K562 (cell line): ENCODE measurements around the gene ENPP6. TPM values are rescaled to one million over a fixed set of nuclear protein-coding genes. Genes with fewer than 3 reads are reported as not detected.

Source experiments
- ATAC-seq: fragments of 200-7000 bp; cut with Tn5 transposase; 3 replicates; pipeline ENCODE4 v1.9.1; 2020; ENCODE audit warnings: moderate library complexity
- BruUV-seq: library from RNA; stranded (reverse); fragments of 400-500 nt; replicated peaks from 2 replicates; lab custom pipeline; 2021; lab: Mats Ljungman, UMichigan
- CTCF ChIA-PET: fragments of 300-600 bp; formaldehyde crosslinking; extraction: SDS; loops from one replicate; lab custom pipeline; 2021; ENCODE audit warnings: low intra/inter-chr PET ratio; lab: Yijun Ruan, JAX
- POLR2A ChIA-PET: fragments of 300-600, 350-650 bp; sonication (Branson Sonifier 250); formaldehyde crosslinking; extraction: SDS; loops from one replicate; lab custom pipeline; 2021; ENCODE audit warnings: antibody characterized with exemption, inconsistent platforms; lab: Yijun Ruan, JAX
- DNase-seq, 4 experiments: peaks; one replicate each; pipeline versions ENCODE4 v3.0.0 to v3.0.0-alpha.2; 2011 to 2018; ENCODE audit warnings: low spot score in 3 of 4, mixed read lengths in 3 of 4; ENCODE audit errors: extremely low read depth in 1 of 4
- FAIRE-seq: peaks from 2 replicates; lab custom pipeline; 2011; peaks lifted over from hg19 to GRCh38; lab: Jason Lieb, UNC
- H2AFZ ChIP-seq: 2 replicates; pipeline ENCODE4 v1.6.0; 2011; ENCODE audit warnings: low read depth, low read length, control low read depth, inconsistent platforms
- H3K27ac ChIP-seq: fragments of 200-600 bp; 3 replicates; pipeline ENCODE4 v1.8.0; 2011; ENCODE audit warnings: low read depth, mild to moderate bottlenecking, control low read depth, inconsistent platforms, low read length, moderate library complexity, mixed read lengths; ENCODE audit errors: extremely low read depth
- H3K27me3 ChIP-seq, 2 experiments: fragments of 300-600 bp in 1 of 2; 2 replicates in 1 of 2; 3 replicates in 1 of 2; pipeline versions ENCODE4 v1.6.0 to v1.8.0; 2011; ENCODE audit warnings: inconsistent platforms in 2 of 2, low read length in 2 of 2, mild to moderate bottlenecking in 1 of 2, mixed read lengths in 1 of 2, moderate library complexity in 1 of 2; ENCODE audit not compliant: control insufficient read depth in 2 of 2, insufficient read depth in 2 of 2
- H3K36me3 ChIP-seq: fragments of 300-600 bp; 3 replicates; pipeline ENCODE4 v1.8.0; 2011; ENCODE audit warnings: mild to moderate bottlenecking, low read length, inconsistent platforms; ENCODE audit not compliant: control insufficient read depth, insufficient read depth
- H3K4me1 ChIP-seq, 2 experiments: fragments of 200-600 bp in 1 of 2; replicated peaks in 1 of 2; 2 replicates in 1 of 2; 3 replicates in 1 of 2; pipeline versions ENCODE4 v1.5.1 to v1.8.0; 2011; ENCODE audit warnings: inconsistent platforms in 2 of 2, low read length in 2 of 2, mild to moderate bottlenecking in 1 of 2, mixed read lengths in 1 of 2, moderate library complexity in 1 of 2; ENCODE audit not compliant: control insufficient read depth in 2 of 2, insufficient read depth in 2 of 2
- H3K4me2 ChIP-seq: 2 replicates; pipeline ENCODE4 v1.6.1; 2011; ENCODE audit warnings: low read length, control low read depth, inconsistent platforms, mixed read lengths; ENCODE audit not compliant: insufficient read depth
- H3K4me3 ChIP-seq: fragments of 200-600 bp; sonication (generic), shearing (Covaris generic); 2 replicates; pipeline ENCODE4 v1.5.1; 2016; ENCODE audit warnings: control low read depth, inconsistent platforms
- H3K79me2 ChIP-seq: fragments of 200-600 bp; 3 replicates; pipeline ENCODE4 v1.8.0; 2011; ENCODE audit warnings: low read length, inconsistent platforms; ENCODE audit not compliant: control insufficient read depth, insufficient read depth
- H3K9ac ChIP-seq, 2 experiments: 2 replicates each; pipeline versions ENCODE4 v1.6.0 to v1.6.1; 2011; ENCODE audit warnings: low read depth in 2 of 2, low read length in 2 of 2, control low read depth in 1 of 2, inconsistent platforms in 1 of 2, mild to moderate bottlenecking in 1 of 2, mixed read lengths in 1 of 2; ENCODE audit not compliant: insufficient read depth in 1 of 2
- H3K9me1 ChIP-seq: one replicate; pipeline ENCODE4 v1.6.0; 2011; ENCODE audit warnings: inconsistent platforms, mild to moderate bottlenecking, low read length, moderate library complexity; ENCODE audit not compliant: control insufficient read depth, insufficient read depth
- H3K9me3 ChIP-seq: replicated peaks from 2 replicates; pipeline ENCODE4 v1.5.1; 2011; ENCODE audit warnings: low read depth, low read length, inconsistent platforms; ENCODE audit not compliant: control insufficient read depth, insufficient read depth
- H4K20me1 ChIP-seq: replicated peaks from 2 replicates; pipeline ENCODE4 v1.6.1; 2011; ENCODE audit warnings: low read length, inconsistent platforms, mixed read lengths; ENCODE audit not compliant: control insufficient read depth, insufficient read depth
- FOXK1 ChIP-seq: sonication (generic); formaldehyde crosslinking; IDR thresholded peaks from 2 replicates; pipeline ENCODE4 v1.8.0; 2022; ENCODE audit warnings: missing genetic modification reagents, mild to moderate bottlenecking, borderline replicate concordance
- HMGN3 ChIP-seq: IDR thresholded peaks from 2 replicates; pipeline ENCODE4 v1.6.1; 2011; ENCODE audit warnings: borderline replicate concordance, low read depth, mild to moderate bottlenecking, mixed read lengths, low read length; ENCODE audit not compliant: insufficient read length; ENCODE audit errors: extremely low read depth
- KAT2B ChIP-seq: IDR thresholded peaks from one replicate; pipeline ENCODE4 v1.6.1; 2012; ENCODE audit warnings: low read depth, mild to moderate bottlenecking, control low read depth, inconsistent platforms, low read length, moderate library complexity
- MEF2A ChIP-seq: IDR thresholded peaks from 2 replicates; pipeline ENCODE4 v1.6.1; 2011; ENCODE audit warnings: low read depth, mild to moderate bottlenecking, low read length, moderate library complexity; ENCODE audit not compliant: control insufficient read depth
- MTA1 ChIP-seq: fragments of 450-650 bp; IDR thresholded peaks from 2 replicates; pipeline ENCODE4 v1.6.1; 2017; ENCODE audit warnings: borderline replicate concordance
- RBM25 ChIP-seq: fragments of 200-400 bp; formaldehyde crosslinking; IDR thresholded peaks from 2 replicates; pipeline ENCODE4 v1.6.1; 2018; ENCODE audit warnings: low read length, low read depth, moderate library complexity; ENCODE audit not compliant: severe bottlenecking
- SLC30A9 ChIP-seq: fragments of 250-450 bp; sonication (Bioruptor Pico); IDR thresholded peaks from 2 replicates; pipeline ENCODE4 v1.8.0; 2022; ENCODE audit warnings: mild to moderate bottlenecking, moderate library complexity
- STAT5A ChIP-seq: IDR thresholded peaks from 2 replicates; pipeline ENCODE4 v1.6.1; 2012; ENCODE audit warnings: low read length, inconsistent platforms, borderline replicate concordance
- WGBS: fragments of 100-300 bp; shearing (Covaris generic); methylation state at CpG from one replicate; pipeline ENCODE4 v1.1.6; 2016; ENCODE audit warnings: low coverage, mixed read lengths; ENCODE audit not compliant: insufficient coverage; ENCODE audit errors: missing lambda C conversion rate; 5-methylcytosine and 5-hydroxymethylcytosine counted together
- in situ Hi-C: fragments of 300-500 bp; cut with MboI; formaldehyde crosslinking; loops from 4 replicates; pipeline ENCODE4 v1.15.0; 2018; ENCODE audit warnings: inconsistent platforms, mixed read lengths
- intact Hi-C: fragments of 100-400 bp; cut with micrococcal nuclease; formaldehyde crosslinking; loops from 2 replicates; pipeline ENCODE4 v1.14.2; 2022
- polyA plus RNA-seq, 8 experiments: library from polyadenylated mRNA; depleted of rRNA in 4 of 8; stranded (reverse) in 5 of 8; unstranded in 3 of 8; fragments of >200 nt; fragmentation: Nextera tagmentation in 2 of 8; fragmentation: Illumina TruSeq in 1 of 8; extraction: Ambion mirVana in 2 of 8; extraction: Trizol in 1 of 8; gene quantifications; 2 replicates each; pipeline versions ENCODE4 v1.2.1 to v1.2.3, GENCODE V29; 2011 to 2014; ENCODE audit warnings: inconsistent platforms in 1 of 8, missing spikeins in 1 of 8
- total RNA-seq, 7 experiments: library from RNA; depleted of rRNA in 6 of 7; stranded (reverse); fragments of >200 nt in 6 of 7; fragmentation: Illumina TruSeq in 2 of 7; extraction: Trizol in 2 of 7; gene quantifications; 2 replicates each; pipeline versions ENCODE4 v1.2.1 to v1.2.3, GENCODE V29; 2011 to 2021; ENCODE audit warnings: low replicate concordance in 1 of 7
- TF ChIP-seq, protein P1 (sequence below): sonication (generic); IDR thresholded peaks from 2 replicates; pipeline ENCODE4 v1.6.1; 2016
- TF ChIP-seq, protein P2 (sequence below), 2 experiments: fragments of 450-650 bp; IDR thresholded peaks; 2 replicates each; pipeline ENCODE4 v1.6.1; 2016; ENCODE audit warnings: mild to moderate bottlenecking in 2 of 2, borderline replicate concordance in 1 of 2, low read depth in 1 of 2, moderate library complexity in 1 of 2

The ENPP6 gene
- total and polyA plus RNA-seq, 9 of the 15 experiments (the other 6 are each of a cell fraction or from before 2014, with no cell fraction given): 0.29 TPM; not detected in 8

DNA sequence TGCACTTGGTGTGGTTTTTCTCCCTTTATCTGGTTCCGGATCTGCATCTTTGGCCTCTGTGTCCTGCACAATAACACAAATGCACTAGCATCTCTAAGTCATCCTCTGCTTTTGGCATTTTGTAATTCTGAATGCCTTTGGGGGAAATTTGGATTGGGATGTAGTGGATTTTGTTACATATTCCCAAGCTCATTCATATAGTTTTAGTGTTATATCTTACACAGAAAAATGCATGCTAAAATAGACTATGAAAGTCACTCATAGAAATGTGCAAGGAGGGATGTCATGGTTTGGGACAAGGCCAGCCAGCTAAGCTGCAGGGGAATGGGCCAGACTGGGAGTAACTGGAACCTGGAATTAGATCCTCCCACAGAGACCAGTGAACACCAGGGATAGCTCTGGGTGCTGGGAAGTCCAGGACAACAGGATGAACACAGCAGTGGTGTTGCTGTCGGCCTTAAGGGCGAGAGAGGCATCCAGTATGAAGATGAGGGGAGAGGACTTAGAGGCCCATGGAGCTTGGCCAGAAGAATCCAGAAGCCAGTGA, 20.1 kb downstream of the ENPP6 start:
- WGBS: 3% methylated on average over 3 of the region's 3 CpGs
- no peak for TF ChIP-seq MEF2A
- TF ChIP-seq KAT2B: no peak
- no peak for TF ChIP-seq SLC30A9
- TF ChIP-seq STAT5A: no peak
- TF ChIP-seq, protein P1, sequence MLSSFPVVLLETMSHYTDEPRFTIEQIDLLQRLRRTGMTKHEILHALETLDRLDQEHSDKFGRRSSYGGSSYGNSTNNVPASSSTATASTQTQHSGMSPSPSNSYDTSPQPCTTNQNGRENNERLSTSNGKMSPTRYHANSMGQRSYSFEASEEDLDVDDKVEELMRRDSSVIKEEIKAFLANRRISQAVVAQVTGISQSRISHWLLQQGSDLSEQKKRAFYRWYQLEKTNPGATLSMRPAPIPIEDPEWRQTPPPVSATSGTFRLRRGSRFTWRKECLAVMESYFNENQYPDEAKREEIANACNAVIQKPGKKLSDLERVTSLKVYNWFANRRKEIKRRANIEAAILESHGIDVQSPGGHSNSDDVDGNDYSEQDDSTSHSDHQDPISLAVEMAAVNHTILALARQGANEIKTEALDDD: no peak
- no peak for TF ChIP-seq HMGN3
- TF ChIP-seq RBM25: no peak
- no peak for TF ChIP-seq MTA1
- TF ChIP-seq, protein P2, sequence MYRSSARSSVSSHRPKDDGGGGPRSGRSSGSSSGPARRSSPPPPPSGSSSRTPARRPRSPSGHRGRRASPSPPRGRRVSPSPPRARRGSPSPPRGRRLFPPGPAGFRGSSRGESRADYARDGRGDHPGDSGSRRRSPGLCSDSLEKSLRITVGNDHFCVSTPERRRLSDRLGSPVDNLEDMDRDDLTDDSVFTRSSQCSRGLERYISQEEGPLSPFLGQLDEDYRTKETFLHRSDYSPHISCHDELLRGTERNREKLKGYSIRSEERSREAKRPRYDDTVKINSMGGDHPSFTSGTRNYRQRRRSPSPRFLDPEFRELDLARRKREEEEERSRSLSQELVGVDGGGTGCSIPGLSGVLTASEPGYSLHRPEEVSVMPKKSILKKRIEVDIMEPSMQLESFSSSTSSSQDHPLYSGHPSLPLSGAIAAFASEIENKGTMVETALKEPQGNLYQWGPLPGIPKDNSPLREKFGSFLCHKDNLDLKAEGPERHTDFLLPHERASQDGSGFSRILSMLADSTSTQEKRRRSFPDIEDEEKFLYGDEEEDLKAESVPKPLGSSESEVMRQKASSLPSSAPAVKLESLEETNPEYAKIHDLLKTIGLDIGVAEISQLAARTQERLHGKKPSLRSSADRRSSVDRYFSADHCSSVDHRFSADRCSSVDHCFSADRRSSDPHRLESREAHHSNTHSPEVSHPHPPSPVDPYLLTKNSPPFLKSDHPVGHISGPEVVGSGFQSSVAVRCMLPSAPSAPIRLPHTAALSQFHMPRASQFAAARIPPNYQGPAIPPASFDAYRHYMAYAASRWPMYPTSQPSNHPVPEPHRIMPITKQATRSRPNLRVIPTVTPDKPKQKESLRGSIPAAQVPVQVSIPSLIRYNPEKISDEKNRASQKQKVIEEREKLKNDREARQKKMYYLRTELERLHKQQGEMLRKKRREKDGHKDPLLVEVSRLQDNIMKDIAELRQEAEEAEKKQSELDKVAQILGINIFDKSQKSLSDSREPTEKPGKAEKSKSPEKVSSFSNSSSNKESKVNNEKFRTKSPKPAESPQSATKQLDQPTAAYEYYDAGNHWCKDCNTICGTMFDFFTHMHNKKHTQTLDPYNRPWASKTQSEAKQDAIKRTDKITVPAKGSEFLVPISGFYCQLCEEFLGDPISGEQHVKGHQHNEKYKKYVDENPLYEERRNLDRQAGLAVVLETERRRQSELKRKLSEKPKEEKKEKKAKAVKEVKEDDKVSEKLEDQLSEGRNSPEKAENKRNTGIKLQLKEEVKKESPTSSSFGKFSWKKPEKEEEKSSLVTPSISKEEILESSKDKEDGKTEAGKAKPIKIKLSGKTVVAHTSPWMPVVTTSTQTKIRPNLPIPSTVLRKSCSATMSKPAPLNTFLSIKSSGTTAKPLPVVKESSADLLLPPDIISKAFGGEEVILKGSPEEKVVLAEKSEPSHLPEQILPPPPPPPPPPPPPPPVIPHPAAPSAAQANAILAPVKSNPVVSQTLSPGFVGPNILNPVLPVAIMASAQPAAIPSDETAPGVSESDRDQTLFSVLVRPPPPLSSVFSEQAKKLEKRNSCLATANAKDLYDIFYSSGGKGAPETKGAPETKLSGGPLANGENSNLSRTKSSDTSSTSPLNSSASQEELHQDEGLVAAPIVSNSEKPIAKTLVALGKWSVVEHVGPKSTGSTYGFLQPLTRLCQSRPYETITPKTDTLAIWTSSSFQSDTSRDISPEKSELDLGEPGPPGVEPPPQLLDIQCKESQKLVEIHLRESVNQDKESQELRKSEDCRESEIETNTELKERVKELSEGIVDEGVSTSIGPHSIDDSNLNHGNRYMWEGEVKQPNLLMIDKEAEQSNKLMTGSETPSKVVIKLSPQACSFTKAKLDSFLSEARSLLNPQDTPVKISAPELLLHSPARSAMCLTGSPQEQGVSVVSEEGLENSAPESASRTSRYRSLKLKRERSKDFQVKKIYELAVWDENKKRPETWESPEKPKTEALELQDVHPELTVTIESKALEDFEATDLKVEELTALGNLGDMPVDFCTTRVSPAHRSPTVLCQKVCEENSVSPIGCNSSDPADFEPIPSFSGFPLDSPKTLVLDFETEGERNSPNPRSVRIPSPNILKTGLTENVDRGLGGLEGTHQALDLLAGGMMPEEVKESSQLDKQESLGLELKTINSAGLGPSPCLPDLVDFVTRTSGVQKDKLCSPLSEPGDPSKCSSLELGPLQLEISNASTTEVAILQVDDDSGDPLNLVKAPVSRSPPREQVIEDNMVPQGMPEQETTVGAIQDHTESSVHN (IDR thresholded peaks at IDR 0.05; ENCODE audit: borderline replicate concordance in 1 of 2, low read depth in 1 of 2): no peak
- TF ChIP-seq FOXK1 (CRISPR knock-in tag): no peak

More for the DNA sequence above, 20.1 kb downstream of the ENPP6 start:
- DNase-seq (no peak), ATAC-seq (no peak), FAIRE-seq (no peak)
- Histone ChIP-seq H4K20me1 (no peaks in the 10 kb centered on the region), H3K27me3 (peaks cover 15 to 48% of the 10 kb centered on the region in 2 experiments), H3K4me2 (no peak overlapping the region), H3K9ac (no peak overlapping the region), H3K79me2 (no peaks in the 10 kb centered on the region), H3K4me1 (no peaks in the 10 kb centered on the region; a peak in 1 of 5 replicates), H3K36me3 (no peaks in the 10 kb centered on the region), H3K4me3 (no peak overlapping the region), H3K27ac (no peak overlapping the region), H3K9me3 (no peaks in the 10 kb centered on the region), H2AFZ (no peak overlapping the region), H3K9me1 (no peaks in the 10 kb centered on the region)
- intact Hi-C loops: no loop called here
- no TSS peak for BruUV-seq
- in situ Hi-C loops: no loop called here
- ChIA-PET CTCF (no interaction called here), POLR2A (no interaction called here)
